Measurements from ENCODE around the gene CDH4. TPM values are rescaled to one million over a fixed set of nuclear protein-coding genes. Genes with fewer than 3 reads are reported as not detected.

Gene CDH4
- total RNA-seq, 1 experiment from 2014 or later, result not detected

GRCh38 chr20:61205769-61206168 lies 46.3 kb upstream of the CDH4 start:
- intact Hi-C loops (cut with micrococcal nuclease; ENCODE audit: unreplicated experiment), result no loop called here
- Histone ChIP-seq H3K36me3 (ENCODE audit: low read depth) (no peaks in the 10 kb centered on the region), H3K4me2 (no peak overlapping the region), H2AFZ (no peak overlapping the region), H3K27me3 (ENCODE audit: insufficient read depth, low read depth) (peaks cover 61% of the 10 kb centered on the region), H3K9me2 (ENCODE audit: insufficient read depth) (no peaks in the 10 kb centered on the region), H3K79me2 (ENCODE audit: low read depth) (no peaks in the 10 kb centered on the region), H3K27ac (no peak overlapping the region), H4K20me1 (ENCODE audit: insufficient read depth) (no peaks in the 10 kb centered on the region), H3K4me3 (no peak overlapping the region), H3K9me3 (ENCODE audit: insufficient read depth, low read depth) (no peaks in the 10 kb centered on the region), H3K4me1 (replicated peaks; ENCODE audit: insufficient read depth) (no peaks in the 10 kb centered on the region), H3F3A (ENCODE audit: insufficient read depth, low read depth) (no peaks in the 10 kb centered on the region)
- CTCF ChIA-PET, result no interaction called here
- DNase-seq, result no peak
- no TSS peak for BruUV-seq (replicated peaks)
- TF ChIP-seq EZH2 (IDR thresholded peaks at IDR 0.05; ENCODE audit: low read depth), result no peak
- TF ChIP-seq, protein P1, sequence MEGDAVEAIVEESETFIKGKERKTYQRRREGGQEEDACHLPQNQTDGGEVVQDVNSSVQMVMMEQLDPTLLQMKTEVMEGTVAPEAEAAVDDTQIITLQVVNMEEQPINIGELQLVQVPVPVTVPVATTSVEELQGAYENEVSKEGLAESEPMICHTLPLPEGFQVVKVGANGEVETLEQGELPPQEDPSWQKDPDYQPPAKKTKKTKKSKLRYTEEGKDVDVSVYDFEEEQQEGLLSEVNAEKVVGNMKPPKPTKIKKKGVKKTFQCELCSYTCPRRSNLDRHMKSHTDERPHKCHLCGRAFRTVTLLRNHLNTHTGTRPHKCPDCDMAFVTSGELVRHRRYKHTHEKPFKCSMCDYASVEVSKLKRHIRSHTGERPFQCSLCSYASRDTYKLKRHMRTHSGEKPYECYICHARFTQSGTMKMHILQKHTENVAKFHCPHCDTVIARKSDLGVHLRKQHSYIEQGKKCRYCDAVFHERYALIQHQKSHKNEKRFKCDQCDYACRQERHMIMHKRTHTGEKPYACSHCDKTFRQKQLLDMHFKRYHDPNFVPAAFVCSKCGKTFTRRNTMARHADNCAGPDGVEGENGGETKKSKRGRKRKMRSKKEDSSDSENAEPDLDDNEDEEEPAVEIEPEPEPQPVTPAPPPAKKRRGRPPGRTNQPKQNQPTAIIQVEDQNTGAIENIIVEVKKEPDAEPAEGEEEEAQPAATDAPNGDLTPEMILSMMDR (conservative IDR thresholded peaks at IDR 0.05), result no peak
- POLR2A ChIA-PET (ENCODE audit: unreplicated experiment), result no interaction called here

- POLR2A ChIA-PET (ENCODE audit: unreplicated experiment), result no interaction called here
- CTCF ChIA-PET, result no interaction called here
- no peak for TF ChIP-seq EZH2 (IDR thresholded peaks at IDR 0.05; ENCODE audit: low read depth)
- TF ChIP-seq, protein P1 (conservative IDR thresholded peaks at IDR 0.05), result no peak
Observed at GRCh38 chr20:61210862-61211261, 41.2 kb upstream of the CDH4 start.

DNA sequence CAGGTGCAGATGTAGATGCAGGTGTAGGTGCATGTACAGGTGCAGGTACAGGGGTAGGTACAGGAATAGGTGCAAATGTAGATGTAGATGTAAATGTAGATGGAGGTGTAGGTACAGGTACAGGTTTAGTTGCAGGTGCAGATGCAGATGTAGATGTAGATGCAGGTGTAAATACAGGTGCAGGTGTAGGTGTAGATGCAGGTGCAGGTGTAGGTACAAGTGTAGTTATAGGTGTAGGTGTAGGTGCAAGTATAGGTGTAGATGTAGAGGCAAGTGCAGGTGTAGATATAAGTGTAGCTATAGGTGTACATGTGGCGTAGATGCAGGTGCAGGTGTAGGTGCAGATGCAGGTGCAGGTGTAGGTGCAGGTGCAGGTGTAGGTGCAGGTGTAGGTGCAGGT lies 34.2 kb upstream of the CDH4 start:
- no peak for TF ChIP-seq EZH2 (IDR thresholded peaks at IDR 0.05; ENCODE audit: low read depth)
- TF ChIP-seq, protein P1 (conservative IDR thresholded peaks at IDR 0.05), result no peak
- Histone ChIP-seq H3K9me3 (ENCODE audit: insufficient read depth, low read depth) (no peaks in the 10 kb centered on the region), H4K20me1 (ENCODE audit: insufficient read depth) (no peaks in the 10 kb centered on the region), H3K4me3 (no peak overlapping the region), H3F3A (ENCODE audit: insufficient read depth, low read depth) (no peaks in the 10 kb centered on the region), H3K27me3 (ENCODE audit: insufficient read depth, low read depth) (peaks cover 33% of the 10 kb centered on the region), H3K4me2 (no peak overlapping the region), H3K9me2 (ENCODE audit: insufficient read depth) (no peaks in the 10 kb centered on the region), H3K27ac (no peak overlapping the region), H3K4me1 (replicated peaks; ENCODE audit: insufficient read depth) (no peaks in the 10 kb centered on the region), H3K79me2 (ENCODE audit: low read depth) (no peaks in the 10 kb centered on the region), H3K36me3 (ENCODE audit: low read depth) (no peaks in the 10 kb centered on the region), H2AFZ (no peak overlapping the region)
- CTCF ChIA-PET, result no interaction called here
- intact Hi-C loops (cut with micrococcal nuclease; ENCODE audit: unreplicated experiment), result no loop called here
- POLR2A ChIA-PET (ENCODE audit: unreplicated experiment), result no interaction called here
- no peak for DNase-seq
- no TSS peak for BruUV-seq (replicated peaks)

More at GRCh38 chr20:61210862-61211261, 41.2 kb upstream of the CDH4 start:
- H3K4me1 ChIP-seq (replicated peaks; ENCODE audit: insufficient read depth), result no peaks in the 10 kb centered on the region
- H3K27ac ChIP-seq, result no peak overlapping the region
- no peaks in the 10 kb centered on the region for H3K79me2 ChIP-seq (ENCODE audit: low read depth)
- intact Hi-C loops (cut with micrococcal nuclease; ENCODE audit: unreplicated experiment), result no loop called here
- H3K9me2 ChIP-seq (ENCODE audit: insufficient read depth), result no peaks in the 10 kb centered on the region
- H3K36me3 ChIP-seq (ENCODE audit: low read depth), result no peaks in the 10 kb centered on the region
- DNase-seq, result no peak
- H3K4me3 ChIP-seq, result no peak overlapping the region
- H3F3A ChIP-seq (ENCODE audit: insufficient read depth, low read depth), result no peaks in the 10 kb centered on the region
- no TSS peak for BruUV-seq (replicated peaks)
- H3K4me2 ChIP-seq, result no peak overlapping the region
- H3K27me3 ChIP-seq (ENCODE audit: insufficient read depth, low read depth), result peaks cover 57% of the 10 kb centered on the region
- H2AFZ ChIP-seq, result no peak overlapping the region
- no peaks in the 10 kb centered on the region for H4K20me1 ChIP-seq (ENCODE audit: insufficient read depth)
- H3K9me3 ChIP-seq (ENCODE audit: insufficient read depth, low read depth), result no peaks in the 10 kb centered on the region
